Erythroblast (primary cell): Measurements from ENCODE around the gene BMPR2.

Experiments
- GATA1 ChIP-seq: IDR thresholded peaks from 2 replicates; pipeline ENCODE4 v1.6.1; 2011; ENCODE audit warnings: low read depth, mild to moderate bottlenecking, control low read depth, low read length, moderate library complexity
- POLR2A ChIP-seq: IDR thresholded peaks from 2 replicates; pipeline ENCODE4 v1.6.1; 2011; ENCODE audit warnings: mild to moderate bottlenecking, low read length

DNA sequence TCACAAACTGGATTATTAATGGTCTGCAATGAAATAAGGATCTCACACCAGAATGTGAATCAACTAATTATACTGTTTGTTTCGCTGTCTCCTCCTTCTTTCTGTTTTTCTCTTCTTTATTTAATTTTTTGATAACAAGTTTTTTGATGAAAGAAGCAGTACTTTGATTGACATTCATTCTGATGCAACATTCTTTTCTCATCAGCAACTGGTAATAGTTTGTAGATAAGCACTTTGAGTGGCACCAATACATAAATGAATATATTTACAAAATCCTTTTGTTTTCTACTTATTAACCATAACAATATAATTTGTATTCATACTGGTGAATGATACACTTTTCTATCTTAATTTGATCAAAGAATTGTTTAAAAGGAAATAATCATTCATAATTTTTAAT, 143.3 kb downstream of the BMPR2 start:
- no peak for TF ChIP-seq POLR2A
- TF ChIP-seq GATA1: no peak
